Panc1 (cell line): Measurements from ENCODE around the gene ZP1.

Experiments
- CTCF ChIP-seq: fragments of 450-650 bp; IDR thresholded peaks from 2 replicates; pipeline ENCODE4 v1.5.1; 2017; ENCODE audit warnings: mild to moderate bottlenecking
- SIN3A ChIP-seq: IDR thresholded peaks from 2 replicates; pipeline ENCODE4 v1.6.1; 2012; ENCODE audit warnings: low read depth, mild to moderate bottlenecking, low read length, moderate library complexity, borderline replicate concordance; ENCODE audit not compliant: insufficient read depth

DNA sequence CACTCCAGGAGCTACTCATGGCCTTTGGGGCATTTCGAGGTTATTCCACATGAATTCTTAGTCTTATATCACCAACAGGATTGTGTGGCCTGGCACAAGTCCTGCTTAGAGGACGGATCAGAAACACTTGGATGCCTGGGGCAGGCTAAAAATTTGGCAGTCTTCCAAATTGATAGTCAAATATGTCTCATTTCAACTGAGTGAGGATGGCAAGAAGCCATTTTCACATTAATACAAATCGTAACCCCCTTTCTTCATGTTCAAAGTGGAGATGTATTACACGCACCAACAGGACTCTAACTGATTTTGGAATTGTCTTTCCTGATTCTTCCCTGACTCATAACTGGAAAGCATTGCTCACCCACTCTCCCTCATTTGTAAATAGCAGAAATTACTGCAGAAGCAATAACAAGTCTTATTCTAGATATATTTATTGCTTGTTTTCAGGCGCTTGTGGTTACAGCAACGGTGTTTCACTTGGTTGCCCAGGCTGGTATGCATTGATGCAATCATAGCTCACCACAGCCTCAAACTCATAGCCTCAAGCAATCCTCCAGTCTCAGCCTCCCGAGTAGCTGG lies 35.8 kb upstream of the ZP1 start:
- TF ChIP-seq CTCF (no peak), SIN3A (no peak)
